ENCODE results near the gene ELF4.

GRCh38 chrX:130027569-130027968 is 82.7 kb downstream of the ELF4 start:
- TF ChIP-seq CTCF (IDR thresholded peaks at IDR 0.05) (no peak), EZH2phosphoT487 (IDR thresholded peaks at IDR 0.05) (no peak), EZH2 (IDR thresholded peaks at IDR 0.05) (no peak)
